NCI-H226 (cell line): ENCODE data around the gene KIAA2012.

Experiments
- DNase-seq: peaks from one replicate; pipeline ENCODE4 v3.0.0-alpha.2; 2015

Gene KIAA2012

GRCh38 chr2:202044777-202045176 lies 28.3 kb upstream of the KIAA2012 start:
- no peak for DNase-seq

- DNase-seq, result no peak
Observed at GRCh38 chr2:202046572-202046971, 26.5 kb upstream of the KIAA2012 start.

- no peak for DNase-seq
Observed at GRCh38 chr2:202049092-202049728, 23.8 kb upstream of the KIAA2012 start.

- peak; percentile 40 for DNase-seq
Observed at GRCh38 chr2:202049840-202050239, 23.2 kb upstream of the KIAA2012 start.

GRCh38 chr2:202050652-202051051 lies 22.4 kb upstream of the KIAA2012 start:
- no peak for DNase-seq

- no peak for DNase-seq
Observed at GRCh38 chr2:202051499-202052161, 21.4 kb upstream of the KIAA2012 start.

GRCh38 chr2:202052235-202052634 lies 20.8 kb upstream of the KIAA2012 start:
- DNase-seq, result no peak

- no peak for DNase-seq
Observed at GRCh38 chr2:202054679-202055078, 18.4 kb upstream of the KIAA2012 start.

- DNase-seq, result no peak
Observed at GRCh38 chr2:202056611-202057010, 16.4 kb upstream of the KIAA2012 start.

- no peak for DNase-seq
Observed at GRCh38 chr2:202060218-202060617, 12.8 kb upstream of the KIAA2012 start.

- no peak for DNase-seq
Observed at GRCh38 chr2:202061695-202062094, 11.4 kb upstream of the KIAA2012 start.

- peak; percentile 54 for DNase-seq
Observed at GRCh38 chr2:202064171-202064880, 8.7 kb upstream of the KIAA2012 start.

GRCh38 chr2:202064881-202065230 lies 8.2 kb upstream of the KIAA2012 start:
- no peak for DNase-seq

GRCh38 chr2:202065876-202066275 lies 7.2 kb upstream of the KIAA2012 start:
- DNase-seq, result no peak

- DNase-seq, result no peak
Observed at GRCh38 chr2:202066875-202067274, 6.2 kb upstream of the KIAA2012 start.

GRCh38 chr2:202067589-202067988 lies 5.5 kb upstream of the KIAA2012 start:
- no peak for DNase-seq

- DNase-seq, result no peak
Observed at GRCh38 chr2:202069170-202070067, 3.6 kb upstream of the KIAA2012 start.

- no peak for DNase-seq
Observed at GRCh38 chr2:202071107-202071506, 1.9 kb upstream of the KIAA2012 start.

- DNase-seq, result no peak
Observed at GRCh38 chr2:202072226-202072625, 829 bp upstream of the KIAA2012 start.

GRCh38 chr2:202074324-202074723 lies 1.3 kb downstream of the KIAA2012 start:
- DNase-seq, result no peak

GRCh38 chr2:202079310-202079709 lies 6.3 kb downstream of the KIAA2012 start:
- no peak for DNase-seq

- no peak for DNase-seq
Observed at GRCh38 chr2:202084265-202084664, 11.2 kb downstream of the KIAA2012 start.

- no peak for DNase-seq
Observed at GRCh38 chr2:202088777-202089176, 15.7 kb downstream of the KIAA2012 start.
